Muscle layer of duodenum (tissue), 2 donors: ENCODE measurements around the gene TBC1D22A.

ENCODE experiments used
- H3K27ac ChIP-seq: one replicate; pipeline ENCODE4 v1.7.0; 2013; ENCODE audit warnings: mild to moderate bottlenecking, low read length
- H3K27me3 ChIP-seq: one replicate; pipeline ENCODE4 v1.7.0; 2013; ENCODE audit warnings: low read depth, mild to moderate bottlenecking, control low read depth, low read length
- H3K36me3 ChIP-seq, 2 donors: one replicate each; pipeline ENCODE4 v1.7.0; 2013; ENCODE audit warnings: low read length in 2 of 2, control low read depth in 1 of 2, mild to moderate bottlenecking in 1 of 2; ENCODE audit not compliant: insufficient read depth in 2 of 2, control insufficient read depth in 1 of 2
- H3K4me1 ChIP-seq, 2 donors: one replicate each; pipeline ENCODE4 v1.7.0; 2013; ENCODE audit warnings: low read length in 2 of 2, mild to moderate bottlenecking in 2 of 2, control low read depth in 1 of 2, moderate library complexity in 1 of 2; ENCODE audit not compliant: insufficient read depth in 2 of 2, control insufficient read depth in 1 of 2
- H3K4me3 ChIP-seq, 2 donors: one replicate each; pipeline ENCODE4 v1.7.0; 2013; ENCODE audit warnings: low read length in 2 of 2, low read depth in 1 of 2, mild to moderate bottlenecking in 1 of 2
- H3K9me3 ChIP-seq, 2 donors: one replicate each; pipeline ENCODE4 v1.7.0; 2013; ENCODE audit warnings: low read length in 2 of 2, control low read depth in 1 of 2, mild to moderate bottlenecking in 1 of 2; ENCODE audit not compliant: control insufficient read depth in 1 of 2
- donor health status: healthy.

The TBC1D22A gene

DNA sequence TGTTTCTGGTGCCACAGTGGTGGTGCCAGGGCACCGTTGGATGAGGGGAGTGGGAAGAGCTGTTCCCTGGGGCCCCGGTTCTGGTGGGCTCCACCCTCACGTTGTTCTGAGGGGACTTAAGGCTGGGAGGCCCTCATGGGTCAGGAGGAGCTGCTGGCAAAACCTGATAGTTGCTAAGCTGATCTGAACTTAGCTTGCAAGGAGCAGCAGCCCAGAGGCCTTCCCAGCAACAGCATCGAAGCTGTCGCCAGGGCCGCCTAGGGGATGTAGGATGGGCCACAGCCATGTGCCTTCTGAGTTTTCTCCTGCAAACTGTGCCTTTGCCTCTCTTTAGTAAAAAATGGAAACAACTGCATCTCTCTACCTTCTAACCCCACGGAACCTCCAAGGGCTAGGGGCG lies 240.2 kb downstream of the TBC1D22A start:
- no peaks in the 10 kb centered on the region for H3K4me1 ChIP-seq
- H3K27ac ChIP-seq = no peak overlapping the region
- H3K9me3 ChIP-seq = no peaks in the 10 kb centered on the region
- H3K27me3 ChIP-seq = no peaks in the 10 kb centered on the region
- no peak overlapping the region for H3K4me3 ChIP-seq
- peaks cover 6 to 15% of the 10 kb centered on the region in 2 donors for H3K36me3 ChIP-seq

- no peak overlapping the region for H3K4me3 ChIP-seq
- H3K4me1 ChIP-seq = no peaks in the 10 kb centered on the region
- H3K9me3 ChIP-seq = no peaks in the 10 kb centered on the region
- H3K27me3 ChIP-seq = no peaks in the 10 kb centered on the region
- H3K27ac ChIP-seq = no peak overlapping the region
- peaks cover 7 to 15% of the 10 kb centered on the region in 2 donors for H3K36me3 ChIP-seq
Measured at GRCh38 chr22:47005506-47006408, 243.3 kb downstream of the TBC1D22A start.

DNA sequence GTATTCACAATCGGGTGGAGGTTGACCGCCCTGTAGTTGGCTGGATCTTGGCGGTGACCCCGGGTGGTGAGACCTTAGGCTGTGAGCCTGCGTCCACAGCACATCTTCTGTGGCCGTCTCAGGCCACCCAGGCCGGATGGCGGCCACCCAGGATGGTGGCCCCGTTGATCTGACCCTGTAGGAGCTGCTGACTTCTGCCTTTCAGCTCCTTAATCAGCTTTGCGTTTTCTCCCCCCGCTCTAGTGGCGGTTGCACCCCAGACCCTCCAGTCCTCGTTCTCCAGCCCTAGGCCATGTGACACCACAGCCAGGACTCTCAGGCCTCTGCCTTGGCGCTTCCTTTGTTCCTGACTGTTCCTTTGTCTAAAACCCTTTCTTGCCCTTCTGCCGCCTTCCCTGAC lies 244.0 kb downstream of the TBC1D22A start:
- no peaks in the 10 kb centered on the region for H3K27me3 ChIP-seq
- H3K4me3 ChIP-seq = no peak overlapping the region
- H3K36me3 ChIP-seq = peaks cover 7 to 15% of the 10 kb centered on the region in 2 donors
- no peak overlapping the region for H3K27ac ChIP-seq
- H3K4me1 ChIP-seq = no peaks in the 10 kb centered on the region
- H3K9me3 ChIP-seq = no peaks in the 10 kb centered on the region

DNA sequence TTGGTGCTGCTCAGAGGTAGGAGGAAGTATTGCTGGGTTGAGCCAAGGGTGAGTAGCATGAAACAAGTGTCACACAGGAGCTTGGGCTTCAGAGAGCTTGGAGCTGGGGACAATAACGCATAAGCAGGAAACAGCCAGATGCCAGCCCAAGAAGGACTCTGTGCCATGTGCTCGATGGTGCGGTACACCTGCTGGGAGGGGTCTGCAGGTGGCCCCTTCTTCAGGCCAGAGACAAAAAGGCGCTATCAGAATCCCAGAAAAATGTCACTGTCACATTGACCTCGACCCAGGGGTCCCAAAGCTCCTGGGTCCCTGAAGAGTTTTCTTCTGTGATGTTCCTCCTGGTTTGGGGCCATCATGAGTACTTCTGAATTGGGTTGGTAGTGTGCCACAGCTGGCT lies 244.4 kb downstream of the TBC1D22A start:
- Histone ChIP-seq H3K36me3 (peaks cover 7 to 15% of the 10 kb centered on the region in 2 donors), H3K9me3 (no peaks in the 10 kb centered on the region), H3K27ac (no peak overlapping the region), H3K27me3 (no peaks in the 10 kb centered on the region), H3K4me1 (no peaks in the 10 kb centered on the region), H3K4me3 (no peak overlapping the region)

GRCh38 chr22:47007496-47007895 lies 245.0 kb downstream of the TBC1D22A start:
- H3K4me3 ChIP-seq = no peak overlapping the region
- H3K27ac ChIP-seq = no peak overlapping the region
- H3K27me3 ChIP-seq = no peaks in the 10 kb centered on the region
- H3K36me3 ChIP-seq = peaks cover 7 to 15% of the 10 kb centered on the region in 2 donors
- no peaks in the 10 kb centered on the region for H3K4me1 ChIP-seq
- no peaks in the 10 kb centered on the region for H3K9me3 ChIP-seq

GRCh38 chr22:47008208-47008885 lies 245.9 kb downstream of the TBC1D22A start:
- no peak overlapping the region for H3K4me3 ChIP-seq
- no peak overlapping the region for H3K27ac ChIP-seq
- peaks cover 7 to 15% of the 10 kb centered on the region in 2 donors for H3K36me3 ChIP-seq
- no peaks in the 10 kb centered on the region for H3K27me3 ChIP-seq
- no peaks in the 10 kb centered on the region for H3K4me1 ChIP-seq
- H3K9me3 ChIP-seq = no peaks in the 10 kb centered on the region

GRCh38 chr22:47009304-47010101 lies 247.1 kb downstream of the TBC1D22A start:
- H3K4me3 ChIP-seq = no peak overlapping the region
- peaks cover 7 to 15% of the 10 kb centered on the region in 2 donors for H3K36me3 ChIP-seq
- H3K9me3 ChIP-seq = no peaks in the 10 kb centered on the region
- H3K27ac ChIP-seq = no peak overlapping the region
- H3K27me3 ChIP-seq = no peaks in the 10 kb centered on the region
- no peaks in the 10 kb centered on the region for H3K4me1 ChIP-seq

DNA sequence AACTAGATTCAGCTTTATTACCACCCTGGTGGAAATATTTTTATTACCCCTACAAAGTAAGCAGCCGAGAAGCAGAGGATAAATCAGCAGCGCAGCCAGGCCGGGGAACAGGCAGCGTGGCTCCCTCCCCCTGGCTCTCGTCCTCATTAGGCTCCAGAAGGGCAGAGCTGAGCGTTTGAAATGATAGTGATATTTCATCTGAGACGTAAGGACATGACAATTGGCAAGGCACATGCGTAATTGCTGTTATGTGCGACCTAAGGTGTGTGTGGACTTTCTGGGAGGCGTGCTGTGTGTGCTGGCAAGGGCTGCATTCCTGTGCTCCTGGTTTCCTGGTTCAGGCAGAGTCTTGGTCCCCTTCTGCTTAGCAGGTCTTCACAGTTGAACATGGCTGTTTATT lies 247.8 kb downstream of the TBC1D22A start:
- Histone ChIP-seq H3K9me3 (no peaks in the 10 kb centered on the region), H3K36me3 (peaks cover 7 to 15% of the 10 kb centered on the region in 2 donors), H3K4me1 (no peaks in the 10 kb centered on the region), H3K27me3 (no peaks in the 10 kb centered on the region), H3K4me3 (no peak overlapping the region), H3K27ac (no peak overlapping the region)

- H3K27ac ChIP-seq = no peak overlapping the region
- H3K36me3 ChIP-seq = peaks cover 7 to 15% of the 10 kb centered on the region in 2 donors
- H3K9me3 ChIP-seq = no peaks in the 10 kb centered on the region
Measured at GRCh38 chr22:47011131-47011858, 248.8 kb downstream of the TBC1D22A start.

GRCh38 chr22:47011859-47012258 lies 249.4 kb downstream of the TBC1D22A start:
- H3K27me3 ChIP-seq = no peaks in the 10 kb centered on the region
- H3K4me1 ChIP-seq = no peaks in the 10 kb centered on the region
- H3K27ac ChIP-seq = no peak overlapping the region
- peaks cover 7 to 13% of the 10 kb centered on the region in 2 donors for H3K36me3 ChIP-seq
- H3K4me3 ChIP-seq = no peak overlapping the region
- no peaks in the 10 kb centered on the region for H3K9me3 ChIP-seq

More at GRCh38 chr22:47011131-47011858, 248.8 kb downstream of the TBC1D22A start:
- Histone ChIP-seq H3K27me3 (no peaks in the 10 kb centered on the region), H3K4me3 (no peak overlapping the region), H3K4me1 (no peaks in the 10 kb centered on the region)
